D721Med (cell line): ENCODE data around the gene PHF14.

Experiments used
- DNase-seq: peaks from one replicate; pipeline ENCODE4 v3.0.0; 2011; ENCODE audit warnings: low spot score; ENCODE audit not compliant: insufficient read length
- FAIRE-seq: peaks from 2 replicates; lab custom pipeline; 2011; peaks lifted over from hg19 to GRCh38; lab: Jason Lieb, UNC
- CTCF ChIP-seq: IDR thresholded peaks from 2 replicates; pipeline ENCODE4 v1.5.1; 2012; ENCODE audit warnings: mild to moderate bottlenecking, control low read depth; ENCODE audit not compliant: insufficient read depth; ENCODE audit errors: missing control alignments

PHF14 gene

GRCh38 chr7:11193888-11194287, 220.2 kb downstream of the PHF14 start:
- no peak for FAIRE-seq
- TF ChIP-seq CTCF: no peak
- no peak for DNase-seq

- FAIRE-seq (no peak), DNase-seq (no peak)
- no peak for TF ChIP-seq CTCF
Observed at GRCh38 chr7:11194492-11194891, 220.8 kb downstream of the PHF14 start.

- TF ChIP-seq CTCF: no peak
- no peak for FAIRE-seq
- DNase-seq: no peak
Observed at GRCh38 chr7:11195502-11195901, 221.8 kb downstream of the PHF14 start.

- no peak for FAIRE-seq
- no peak for DNase-seq
- no peak for TF ChIP-seq CTCF
Observed at GRCh38 chr7:11196143-11196542, 222.5 kb downstream of the PHF14 start.

- no peak for FAIRE-seq
- DNase-seq: no peak
- TF ChIP-seq CTCF: no peak
Observed at GRCh38 chr7:11203224-11203623, 229.6 kb downstream of the PHF14 start.

GRCh38 chr7:11203683-11204082, 230.0 kb downstream of the PHF14 start:
- DNase-seq: no peak
- FAIRE-seq: no peak
- TF ChIP-seq CTCF: no peak

- no peak for TF ChIP-seq CTCF
- DNase-seq: no peak
- FAIRE-seq: no peak
Observed at GRCh38 chr7:11206177-11206899, 232.7 kb downstream of the PHF14 start.
